AG04449 (cell line): Measurements from ENCODE around the gene TTYH1.

ENCODE experiments used
- CTCF ChIA-PET: fragments of 350-600 bp; formaldehyde crosslinking; extraction: SDS; loops from one replicate; lab custom pipeline; 2021; ENCODE audit warnings: antibody characterized with exemption; lab: Yijun Ruan, JAX
- POLR2A ChIA-PET: fragments of 400-600, 350-600 bp; formaldehyde crosslinking; extraction: SDS; loops from one replicate; lab custom pipeline; 2020; ENCODE audit warnings: antibody characterized with exemption, inconsistent platforms; lab: Yijun Ruan, JAX
- DNase-seq: peaks from one replicate; pipeline ENCODE4 v3.0.0-alpha.2; 2010; ENCODE audit warnings: low read depth, low spot score
- H3K4me3 ChIP-seq: 2 replicates; pipeline ENCODE4 v1.5.1; 2011; ENCODE audit warnings: low read depth, mild to moderate bottlenecking, control low read depth, low read length
- CTCF ChIP-seq: IDR thresholded peaks from one replicate; pipeline ENCODE4 v1.5.1; 2011; ENCODE audit warnings: mild to moderate bottlenecking, moderate library complexity, low read length, control low read depth, inconsistent platforms; ENCODE audit not compliant: insufficient read depth; ENCODE audit errors: missing control alignments

TTYH1 gene

GRCh38 chr19:54426291-54426931, 11.1 kb downstream of the TTYH1 start:
- POLR2A ChIA-PET = no interaction called here
- H3K4me3 ChIP-seq = no peak overlapping the region
- no peak for DNase-seq
- TF ChIP-seq CTCF = no peak
- CTCF ChIA-PET = no interaction called here

GRCh38 chr19:54427586-54427985, 12.3 kb downstream of the TTYH1 start:
- no peak for TF ChIP-seq CTCF
- H3K4me3 ChIP-seq = no peak overlapping the region
- CTCF ChIA-PET = interaction anchor here (1.4 kb wide), 1 partner anchor 37 kb away, joined by 6 read pairs; no protein-coding TSS in a partner anchor
- POLR2A ChIA-PET = interaction anchor here (1.1 kb wide), 1 partner anchor 21 kb away, joined by 3 read pairs; the partner anchor contains the start of gene LENG8
- DNase-seq = no peak

GRCh38 chr19:54428323-54429175, 13.3 kb downstream of the TTYH1 start:
- no peak for DNase-seq
- H3K4me3 ChIP-seq = no peak overlapping the region
- ChIA-PET CTCF (interaction anchor here (1.4 to 1.6 kb wide), 3 partner anchors 38 to 53 kb away, joined by 3 to 6 read pairs (median 4); no protein-coding TSS in a partner anchor), POLR2A (interaction anchor here (1.0 to 1.1 kb wide), 2 partner anchors 11 to 20 kb away, joined by 3 read pairs; partner anchors contain the start of gene LENG8)
- TF ChIP-seq CTCF = no peak

- no peak for DNase-seq
- no peak for TF ChIP-seq CTCF
- POLR2A ChIA-PET = no interaction called here
- no peak overlapping the region for H3K4me3 ChIP-seq
- CTCF ChIA-PET = interaction anchor here (0.8 to 1.6 kb wide), 4 partner anchors 9 to 52 kb away, joined by 3 to 4 read pairs (median 4); no protein-coding TSS in a partner anchor
These were observed 13.9 kb downstream of the TTYH1 start for GRCh38 chr19:54429176-54429495.

GRCh38 chr19:54429545-54430227, 14.4 kb downstream of the TTYH1 start:
- POLR2A ChIA-PET = interaction anchor here (1.4 kb wide), 1 partner anchor 44 kb away, joined by 4 read pairs; the partner anchor contains the start of gene CDC42EP5
- CTCF ChIA-PET = interaction anchor here (0.8 to 1.6 kb wide), 4 partner anchors 9 to 51 kb away, joined by 3 to 4 read pairs (median 4); no protein-coding TSS in a partner anchor
- no peak for DNase-seq
- TF ChIP-seq CTCF = no peak
- no peak overlapping the region for H3K4me3 ChIP-seq
